ENCODE data around the gene TRAPPC14.

Gene TRAPPC14

DNA sequence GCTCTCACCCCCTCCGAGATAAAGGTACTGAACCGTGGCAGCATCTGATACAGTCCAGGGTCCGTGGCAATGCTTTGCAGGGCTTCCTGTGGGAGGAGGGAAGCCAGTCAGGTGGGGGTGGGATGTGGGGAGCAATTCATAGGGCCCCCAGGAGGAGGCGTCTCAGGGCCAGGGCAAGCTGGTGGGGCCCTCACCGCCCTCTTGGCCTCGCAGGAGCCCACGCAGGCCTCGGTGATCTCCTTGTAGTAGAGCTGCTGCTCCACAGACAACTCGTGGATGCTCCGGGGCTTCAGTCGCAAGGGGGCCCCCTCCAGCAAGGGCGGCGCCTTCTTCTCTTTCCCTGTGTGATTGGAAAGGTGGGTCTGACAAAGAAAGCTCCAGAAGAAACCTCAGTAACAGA, 46.6 kb downstream of the TRAPPC14 start:
- H3K4me3 ChIP-seq (ENCODE audit: low read depth, low read length) = no peak overlapping the region
- TF ChIP-seq, protein P1, sequence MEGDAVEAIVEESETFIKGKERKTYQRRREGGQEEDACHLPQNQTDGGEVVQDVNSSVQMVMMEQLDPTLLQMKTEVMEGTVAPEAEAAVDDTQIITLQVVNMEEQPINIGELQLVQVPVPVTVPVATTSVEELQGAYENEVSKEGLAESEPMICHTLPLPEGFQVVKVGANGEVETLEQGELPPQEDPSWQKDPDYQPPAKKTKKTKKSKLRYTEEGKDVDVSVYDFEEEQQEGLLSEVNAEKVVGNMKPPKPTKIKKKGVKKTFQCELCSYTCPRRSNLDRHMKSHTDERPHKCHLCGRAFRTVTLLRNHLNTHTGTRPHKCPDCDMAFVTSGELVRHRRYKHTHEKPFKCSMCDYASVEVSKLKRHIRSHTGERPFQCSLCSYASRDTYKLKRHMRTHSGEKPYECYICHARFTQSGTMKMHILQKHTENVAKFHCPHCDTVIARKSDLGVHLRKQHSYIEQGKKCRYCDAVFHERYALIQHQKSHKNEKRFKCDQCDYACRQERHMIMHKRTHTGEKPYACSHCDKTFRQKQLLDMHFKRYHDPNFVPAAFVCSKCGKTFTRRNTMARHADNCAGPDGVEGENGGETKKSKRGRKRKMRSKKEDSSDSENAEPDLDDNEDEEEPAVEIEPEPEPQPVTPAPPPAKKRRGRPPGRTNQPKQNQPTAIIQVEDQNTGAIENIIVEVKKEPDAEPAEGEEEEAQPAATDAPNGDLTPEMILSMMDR (IDR thresholded peaks at IDR 0.05; ENCODE audit: low read depth, low read length) = no peak
- in situ Hi-C loops (cut with HindIII; ENCODE audit: low sequenced_read_pairs) = no loop called here
- DNase-seq (ENCODE audit: low read depth, low spot score) = no peak

DNA sequence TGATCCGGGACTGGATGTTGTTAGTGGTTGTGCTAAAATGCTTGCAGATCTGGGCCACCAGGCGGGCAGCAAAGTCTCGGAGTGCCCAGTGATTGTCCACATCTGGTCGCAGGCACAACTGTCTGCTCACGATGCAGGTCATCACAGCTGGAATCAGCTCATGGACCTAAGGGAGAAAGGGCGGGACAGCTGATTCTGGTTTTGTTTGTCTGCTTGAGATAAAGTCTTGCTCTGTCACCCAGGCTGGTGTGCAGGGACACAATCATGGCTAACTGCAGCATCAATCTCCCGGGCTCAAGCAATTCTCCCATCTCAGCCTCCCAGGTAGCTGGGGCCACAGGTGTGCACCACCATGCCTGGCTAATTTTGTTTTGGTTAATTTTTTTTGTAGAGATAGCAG, 47.4 kb downstream of the TRAPPC14 start:
- DNase-seq (ENCODE audit: low read depth, low spot score) = no peak
- H3K4me3 ChIP-seq (ENCODE audit: low read depth, low read length) = no peak overlapping the region
- TF ChIP-seq, protein P1 (IDR thresholded peaks at IDR 0.05; ENCODE audit: low read depth, low read length) = no peak
- in situ Hi-C loops (cut with HindIII; ENCODE audit: low sequenced_read_pairs) = no loop called here

DNA sequence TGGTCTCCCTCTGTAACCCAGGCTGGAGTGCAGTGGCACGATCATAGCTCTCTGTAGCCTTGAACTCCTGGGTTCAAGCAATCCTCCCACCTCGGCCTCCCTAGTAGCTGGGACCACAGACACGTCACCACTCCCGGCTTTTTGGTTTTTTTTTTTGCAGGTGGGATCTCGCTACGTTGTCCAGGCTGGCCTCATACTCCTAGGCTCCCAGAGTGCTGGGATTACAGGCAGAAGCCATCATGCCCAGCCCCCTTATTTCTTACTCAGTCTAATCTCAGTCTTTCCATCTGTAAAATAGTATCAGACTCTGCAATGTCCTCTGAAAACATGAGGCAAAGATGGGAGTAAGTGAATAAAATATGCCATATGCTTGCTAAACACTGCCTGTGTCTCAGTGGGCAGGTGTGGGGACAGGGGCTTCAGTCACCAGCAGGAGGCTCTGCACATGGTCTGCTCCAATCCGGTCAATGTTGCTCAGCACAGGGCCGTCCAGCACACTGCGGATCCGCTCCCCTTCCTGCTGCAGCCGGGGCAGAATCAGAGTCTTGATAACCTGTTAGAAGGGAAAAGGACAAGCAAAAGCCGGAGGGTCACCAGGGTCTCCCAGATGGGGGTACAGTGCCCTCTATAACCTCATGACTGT, 48.9 kb downstream of the TRAPPC14 start:
- H3K4me3 ChIP-seq (ENCODE audit: low read depth, low read length) = no peak overlapping the region
- TF ChIP-seq, protein P1 (IDR thresholded peaks at IDR 0.05; ENCODE audit: low read depth, low read length) = peak; percentile 18
- no peak for DNase-seq (ENCODE audit: low read depth, low spot score)
- in situ Hi-C loops (cut with HindIII; ENCODE audit: low sequenced_read_pairs) = no loop called here

DNA sequence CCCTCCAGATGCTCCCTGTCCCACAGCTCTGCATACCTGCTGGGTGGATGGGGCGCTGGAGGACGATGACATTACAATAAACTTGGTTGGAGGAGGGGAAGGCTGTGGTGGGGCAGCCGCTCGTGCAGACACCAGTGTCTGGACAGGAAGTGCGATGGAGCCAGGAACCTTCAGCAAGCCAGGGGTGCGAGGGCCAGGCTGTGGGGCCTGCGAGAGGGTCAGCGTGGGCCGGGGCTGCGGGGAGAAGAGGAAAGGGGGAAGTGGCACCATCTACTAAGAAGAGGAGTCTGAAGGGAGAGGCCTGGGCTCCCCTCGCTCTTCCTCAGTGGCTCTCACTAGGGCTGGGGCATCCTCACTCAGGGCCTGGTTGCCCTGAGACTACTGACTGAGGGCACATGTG, 50.6 kb downstream of the TRAPPC14 start:
- H3K4me3 ChIP-seq (ENCODE audit: low read depth, low read length) = no peak overlapping the region
- no peak for DNase-seq (ENCODE audit: low read depth, low spot score)
- in situ Hi-C loops (cut with HindIII; ENCODE audit: low sequenced_read_pairs) = no loop called here
- TF ChIP-seq, protein P1 (IDR thresholded peaks at IDR 0.05; ENCODE audit: low read depth, low read length) = no peak

DNA sequence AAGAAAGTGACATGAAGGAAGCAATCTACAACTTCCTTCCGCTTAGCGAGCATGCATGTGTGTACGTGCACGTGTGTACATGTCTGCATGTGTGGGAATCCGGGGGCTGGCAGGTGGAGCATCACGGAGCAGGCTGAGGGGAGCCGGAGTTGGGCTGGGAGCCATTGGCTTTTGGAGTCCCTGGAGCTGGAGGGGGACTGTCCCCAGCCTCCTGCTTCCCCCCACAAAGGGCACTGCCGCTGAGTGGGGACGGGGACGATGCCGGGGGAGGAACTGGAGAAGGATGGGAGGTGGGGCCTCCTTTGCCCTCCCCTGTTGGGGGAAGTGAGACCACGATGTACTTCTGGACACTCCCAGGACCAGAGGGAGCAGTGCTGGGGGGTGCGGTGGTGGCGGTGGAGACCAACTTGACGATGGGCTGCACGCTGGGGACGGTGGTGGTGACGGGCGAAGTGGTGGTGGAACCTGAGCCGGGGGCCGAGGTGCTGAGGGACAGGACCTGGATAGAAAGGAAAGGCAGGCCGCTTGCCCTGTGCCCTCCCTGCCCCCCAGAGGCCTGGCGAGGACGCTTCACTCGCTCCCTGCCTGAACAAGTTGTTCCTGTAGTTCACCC, 51.3 kb downstream of the TRAPPC14 start:
- in situ Hi-C loops (cut with HindIII; ENCODE audit: low sequenced_read_pairs) = no loop called here
- no peak overlapping the region for H3K4me3 ChIP-seq (ENCODE audit: low read depth, low read length)
- TF ChIP-seq, protein P1 (IDR thresholded peaks at IDR 0.05; ENCODE audit: low read depth, low read length) = no peak
- DNase-seq (ENCODE audit: low read depth, low spot score) = no peak

DNA sequence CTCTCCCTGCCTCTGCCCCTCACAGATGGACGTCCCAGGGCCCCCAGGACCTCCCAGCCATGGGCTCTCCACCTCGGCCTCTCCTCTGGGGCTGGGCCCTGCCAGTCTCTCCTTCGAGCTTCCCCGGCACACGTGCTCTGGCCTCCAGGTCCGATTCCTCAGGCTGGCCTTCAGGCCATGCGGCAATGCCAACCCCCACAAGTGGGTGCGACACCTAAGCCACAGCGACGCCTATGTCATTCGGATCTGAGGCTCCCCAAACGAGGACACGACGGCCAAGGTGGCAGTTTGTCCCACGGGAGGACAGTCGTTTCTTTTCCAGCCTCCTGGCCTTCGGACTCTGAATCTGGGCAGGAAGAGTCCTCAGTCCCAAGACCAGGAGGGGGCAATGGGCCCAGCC, 51.9 kb downstream of the TRAPPC14 start:
- in situ Hi-C loops (cut with HindIII; ENCODE audit: low sequenced_read_pairs) = no loop called here
- H3K4me3 ChIP-seq (ENCODE audit: low read depth, low read length) = no peak overlapping the region
- TF ChIP-seq, protein P1 (IDR thresholded peaks at IDR 0.05; ENCODE audit: low read depth, low read length) = no peak
- DNase-seq (ENCODE audit: low read depth, low spot score) = no peak
